Peyer's patch (tissue), 4 donors: ENCODE results near the gene P3H3.

ENCODE experiments used
- POLR2A ChIP-seq, 2 donors: fragments of 450-650 bp; IDR thresholded peaks; one replicate each; pipeline ENCODE4 v1.5.1; 2017; ENCODE audit warnings: antibody characterized with exemption in 2 of 2, mild to moderate bottlenecking in 2 of 2, moderate library complexity in 2 of 2
- TF ChIP-seq, protein P1 (sequence below), 6 experiments: fragments of 450-650 bp in 4 of 6; fragments of 200-600 bp in 2 of 6; sonication (generic) in 1 of 6; IDR thresholded peaks; one replicate each; pipeline ENCODE4 v1.5.1; 2017 to 2019; ENCODE audit warnings: antibody characterized with exemption in 6 of 6, mild to moderate bottlenecking in 3 of 6, moderate library complexity in 1 of 6

DNA sequence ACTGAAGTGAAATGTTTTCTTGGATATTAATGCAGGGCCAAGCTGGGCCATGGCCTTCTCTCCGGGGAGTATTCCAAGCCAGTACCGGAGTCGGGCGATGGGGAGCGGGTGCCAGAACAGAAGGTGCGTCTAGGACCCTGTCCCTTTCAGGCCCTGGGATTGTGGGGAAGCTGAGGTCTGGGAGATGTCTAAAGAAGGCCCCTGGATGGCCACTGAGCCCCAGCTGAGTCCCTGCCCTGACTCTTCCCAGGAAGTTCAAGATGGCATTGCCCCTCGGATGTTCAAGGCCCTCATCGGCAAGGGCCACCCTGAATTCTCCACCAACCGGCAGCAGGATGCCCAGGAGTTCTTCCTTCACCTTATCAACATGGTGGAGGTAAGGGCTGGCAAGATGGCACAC is 31.9 kb downstream of the P3H3 start:
- TF ChIP-seq, protein P1, sequence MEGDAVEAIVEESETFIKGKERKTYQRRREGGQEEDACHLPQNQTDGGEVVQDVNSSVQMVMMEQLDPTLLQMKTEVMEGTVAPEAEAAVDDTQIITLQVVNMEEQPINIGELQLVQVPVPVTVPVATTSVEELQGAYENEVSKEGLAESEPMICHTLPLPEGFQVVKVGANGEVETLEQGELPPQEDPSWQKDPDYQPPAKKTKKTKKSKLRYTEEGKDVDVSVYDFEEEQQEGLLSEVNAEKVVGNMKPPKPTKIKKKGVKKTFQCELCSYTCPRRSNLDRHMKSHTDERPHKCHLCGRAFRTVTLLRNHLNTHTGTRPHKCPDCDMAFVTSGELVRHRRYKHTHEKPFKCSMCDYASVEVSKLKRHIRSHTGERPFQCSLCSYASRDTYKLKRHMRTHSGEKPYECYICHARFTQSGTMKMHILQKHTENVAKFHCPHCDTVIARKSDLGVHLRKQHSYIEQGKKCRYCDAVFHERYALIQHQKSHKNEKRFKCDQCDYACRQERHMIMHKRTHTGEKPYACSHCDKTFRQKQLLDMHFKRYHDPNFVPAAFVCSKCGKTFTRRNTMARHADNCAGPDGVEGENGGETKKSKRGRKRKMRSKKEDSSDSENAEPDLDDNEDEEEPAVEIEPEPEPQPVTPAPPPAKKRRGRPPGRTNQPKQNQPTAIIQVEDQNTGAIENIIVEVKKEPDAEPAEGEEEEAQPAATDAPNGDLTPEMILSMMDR (IDR thresholded peaks at IDR 0.05) = no peak
- TF ChIP-seq POLR2A (IDR thresholded peaks at IDR 0.05) = no peak
